Measurements from ENCODE around the gene LAMB4.

DNA sequence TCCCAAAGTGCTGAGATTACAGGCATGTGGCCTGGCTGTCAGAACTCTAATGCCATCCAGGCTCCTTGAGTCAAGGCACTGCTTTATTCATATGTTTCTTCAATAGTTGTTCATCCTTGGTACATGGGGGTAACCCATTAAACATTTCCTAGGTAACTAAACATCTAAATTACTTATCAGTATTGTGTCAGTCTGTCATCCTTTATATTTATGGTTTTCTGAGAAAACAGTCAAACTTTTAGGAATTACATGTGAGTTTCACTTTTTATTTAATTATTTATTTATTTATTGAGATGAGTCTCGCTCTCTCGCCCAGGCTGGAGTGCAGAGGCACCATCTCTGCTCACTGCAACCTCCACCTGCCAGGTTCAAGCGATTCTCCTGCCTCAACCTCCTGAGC is 81.7 kb downstream of the LAMB4 start:
- no peak for TF ChIP-seq CTCF (IDR thresholded peaks at IDR 0.05)
- no peak for TF ChIP-seq POLR2A (IDR thresholded peaks at IDR 0.05)

Data from prostate gland (tissue), 2 donors.